Calu3 (cell line): ENCODE measurements around the gene CACNA2D2. TPM values are rescaled to one million over a fixed set of nuclear protein-coding genes. Genes with fewer than 3 reads are reported as not detected.

Source experiments
- BruUV-seq: library from RNA; stranded (reverse); fragments of 400-500 nt; replicated peaks from 2 replicates; lab custom pipeline; 2021; lab: Mats Ljungman, UMichigan
- CTCF ChIA-PET: fragments of 300-600 bp; sonication (Branson Sonifier 250); formaldehyde crosslinking; loops from one replicate; lab custom pipeline; 2022; ENCODE audit warnings: antibody characterized with exemption; lab: Charles Lee
- DNase-seq: peaks from one replicate; pipeline ENCODE4 v3.0.0; 2022
- H3K27ac Mint-ChIP-seq: one replicate; pipeline ENCODE4 v1.8.0; 2022; ENCODE audit warnings: mixed read lengths; ENCODE audit not compliant: unreplicated experiment
- H3K27me3 Mint-ChIP-seq: one replicate; pipeline ENCODE4 v1.8.0; 2022; ENCODE audit warnings: mixed read lengths; ENCODE audit not compliant: unreplicated experiment
- H3K36me3 Mint-ChIP-seq: one replicate; pipeline ENCODE4 v1.8.0; 2022; ENCODE audit warnings: mild to moderate bottlenecking, moderate library complexity, mixed read lengths; ENCODE audit not compliant: insufficient read depth, unreplicated experiment
- H3K4me1 Mint-ChIP-seq: one replicate; pipeline ENCODE4 v1.8.0; 2022; ENCODE audit warnings: mild to moderate bottlenecking, low read depth, mixed read lengths; ENCODE audit not compliant: unreplicated experiment
- H3K4me3 Mint-ChIP-seq: one replicate; pipeline ENCODE4 v1.8.0; 2022; ENCODE audit warnings: mild to moderate bottlenecking, low read depth, moderate library complexity, mixed read lengths; ENCODE audit not compliant: unreplicated experiment
- H3K9me3 Mint-ChIP-seq: one replicate; pipeline ENCODE4 v1.8.0; 2022; ENCODE audit warnings: low read depth, mixed read lengths; ENCODE audit not compliant: unreplicated experiment
- CTCF ChIP-seq: fragments of 200-600 bp; IDR thresholded peaks from one replicate; pipeline ENCODE4 v1.8.0; 2022; ENCODE audit warnings: antibody characterized with exemption; ENCODE audit not compliant: unreplicated experiment
- intact Hi-C: fragments of 100-400 bp; cut with micrococcal nuclease; formaldehyde crosslinking; loops from one replicate; pipeline ENCODE4 v1.10.0; 2022; ENCODE audit not compliant: unreplicated experiment
- total RNA-seq: library from RNA; stranded (reverse); gene quantifications from 2 replicates; pipeline ENCODE4 v1.2.3, GENCODE V29; 2022

The CACNA2D2 gene
- total RNA-seq, 1 experiment from 2014 or later, result 0.12 TPM

GRCh38 chr3:50406487-50406886 is 96.9 kb downstream of the CACNA2D2 start:
- no peak overlapping the region for H3K27ac Mint-ChIP-seq
- H3K4me3 Mint-ChIP-seq, result no peak overlapping the region
- DNase-seq, result no peak
- no TSS peak for BruUV-seq
- no peaks in the 10 kb centered on the region for H3K9me3 Mint-ChIP-seq
- no peaks in the 10 kb centered on the region for H3K36me3 Mint-ChIP-seq
- TF ChIP-seq CTCF, result no peak
- H3K4me1 Mint-ChIP-seq, result peaks cover 18% of the 10 kb centered on the region
- H3K27me3 Mint-ChIP-seq, result peaks cover 61% of the 10 kb centered on the region
- CTCF ChIA-PET, result no interaction called here
- intact Hi-C loops, result no loop called here

GRCh38 chr3:50405249-50405648 is 98.2 kb downstream of the CACNA2D2 start:
- H3K4me3 Mint-ChIP-seq, result no peak overlapping the region
- H3K27me3 Mint-ChIP-seq, result peaks cover 48% of the 10 kb centered on the region
- no TSS peak for BruUV-seq
- peak; percentile 28 for DNase-seq
- intact Hi-C loops, result no loop called here
- H3K9me3 Mint-ChIP-seq, result no peaks in the 10 kb centered on the region
- H3K36me3 Mint-ChIP-seq, result no peaks in the 10 kb centered on the region
- no peak overlapping the region for H3K27ac Mint-ChIP-seq
- CTCF ChIA-PET, result interaction anchor here (0.8 kb wide), 1 partner anchor 24 kb away, joined by 3 read pairs; no protein-coding TSS in a partner anchor
- TF ChIP-seq CTCF, result no peak
- peaks cover 18% of the 10 kb centered on the region for H3K4me1 Mint-ChIP-seq

- no peak for TF ChIP-seq CTCF
- CTCF ChIA-PET, result interaction anchor here (1.4 kb wide), 1 partner anchor 11 kb away, joined by 4 read pairs; no protein-coding TSS in a partner anchor
- Mint-ChIP-seq H3K4me1 (peaks cover 18% of the 10 kb centered on the region), H3K9me3 (no peaks in the 10 kb centered on the region), H3K4me3 (peak overlapping the region; percentile 35), H3K36me3 (no peaks in the 10 kb centered on the region), H3K27ac (peak overlapping the region; percentile 74), H3K27me3 (peaks cover 28% of the 10 kb centered on the region)
- BruUV-seq, result no TSS peak
- DNase-seq, result peak; percentile 69
- intact Hi-C loops, result no loop called here
Measured at GRCh38 chr3:50401978-50402595, 101.3 kb downstream of the CACNA2D2 start.

- H3K4me1 Mint-ChIP-seq, result peaks cover 11% of the 10 kb centered on the region
- no peak overlapping the region for H3K4me3 Mint-ChIP-seq
- no peaks in the 10 kb centered on the region for H3K36me3 Mint-ChIP-seq
- BruUV-seq, result no TSS peak
- TF ChIP-seq CTCF, result no peak
- H3K9me3 Mint-ChIP-seq, result no peaks in the 10 kb centered on the region
- H3K27ac Mint-ChIP-seq, result peak overlapping the region; percentile 3
- CTCF ChIA-PET, result interaction anchor here (0.5 to 1.5 kb wide), 6 partner anchors 10 to 1104 kb away, joined by 3 to 4 read pairs (median 4); partner anchors contain the start of gene TUSC2
- peak; percentile 71 for DNase-seq
- intact Hi-C loops, result no loop called here
- H3K27me3 Mint-ChIP-seq, result no peaks in the 10 kb centered on the region
Measured at GRCh38 chr3:50396502-50396901, 106.9 kb downstream of the CACNA2D2 start.
